SK-N-SH treated with all-trans-retinoic acid at 6 μM for 48 hours (cell line): Measurements from ENCODE around the gene CHST10.
A peak's percentile ranks its signal among the peaks of the same experiment; 100 is the strongest.

Source experiments
- ATAC-seq: fragments of 200-7000 bp; cut with Tn5 transposase; 3 replicates; pipeline ENCODE4 v1.9.1; 2020; ENCODE audit warnings: mild to moderate bottlenecking, moderate library complexity
- ARNTL ChIP-seq: fragments of 450-650 bp; formaldehyde crosslinking; IDR thresholded peaks from 2 replicates; pipeline ENCODE4 v1.5.0; 2020; ENCODE audit warnings: low read depth, mild to moderate bottlenecking, moderate library complexity, borderline replicate concordance
- BACH2 ChIP-seq: fragments of 250-450 bp; sonication (Bioruptor Pico); IDR thresholded peaks from 2 replicates; pipeline ENCODE4 v1.9.0; 2021; ENCODE audit warnings: mild to moderate bottlenecking, borderline replicate concordance
- CREB5 ChIP-seq: fragments of 250-450 bp; sonication (Bioruptor Pico); IDR thresholded peaks from 2 replicates; pipeline ENCODE4 v1.5.1; 2020; ENCODE audit warnings: low read depth, mild to moderate bottlenecking, moderate library complexity
- CSDC2 ChIP-seq: fragments of 250-450 bp; sonication (Bioruptor Pico); IDR thresholded peaks from 2 replicates; pipeline ENCODE4 v1.5.0; 2020; ENCODE audit warnings: mild to moderate bottlenecking, moderate library complexity
- CSRNP3 ChIP-seq: fragments of 250-450 bp; sonication (Bioruptor Pico); IDR thresholded peaks from 2 replicates; pipeline ENCODE4 v1.5.1; 2021; ENCODE audit warnings: mild to moderate bottlenecking, moderate library complexity
- ESRRG ChIP-seq: fragments of 250-450 bp; sonication (Bioruptor Pico); IDR thresholded peaks from 2 replicates; pipeline ENCODE4 v1.6.1; 2021; ENCODE audit warnings: mild to moderate bottlenecking
- GLIS3 ChIP-seq: fragments of 250-450 bp; sonication (Bioruptor Pico); IDR thresholded peaks from 2 replicates; pipeline ENCODE4 v1.5.0; 2020; ENCODE audit warnings: mild to moderate bottlenecking, moderate library complexity
- ISL1 ChIP-seq: fragments of 250-450 bp; sonication (Bioruptor Pico); IDR thresholded peaks from 2 replicates; pipeline ENCODE4 v2.1.2; 2022; ENCODE audit warnings: mild to moderate bottlenecking, moderate library complexity
- OSR1 ChIP-seq: fragments of 250-450 bp; sonication (Bioruptor Pico); IDR thresholded peaks from 2 replicates; pipeline ENCODE4 v1.8.0; 2022; ENCODE audit warnings: moderate library complexity, mild to moderate bottlenecking, inconsistent platforms
- PATZ1 ChIP-seq: fragments of 250-450 bp; sonication (Bioruptor Pico); IDR thresholded peaks from 2 replicates; pipeline ENCODE4 v1.8.0; 2020; ENCODE audit warnings: mild to moderate bottlenecking, moderate library complexity, borderline replicate concordance
- PPARA ChIP-seq: fragments of 250-450 bp; sonication (Bioruptor Pico); IDR thresholded peaks from 2 replicates; pipeline ENCODE4 v1.5.0; 2020; ENCODE audit warnings: mild to moderate bottlenecking, borderline replicate concordance
- SNAI2 ChIP-seq: fragments of 250-450 bp; sonication (Bioruptor Pico); IDR thresholded peaks from 2 replicates; pipeline ENCODE4 v1.5.0; 2020; ENCODE audit warnings: mild to moderate bottlenecking, moderate library complexity
- TOX ChIP-seq: fragments of 250-450 bp; sonication (Bioruptor Pico); IDR thresholded peaks from 2 replicates; pipeline ENCODE4 v1.8.0; 2021; ENCODE audit warnings: mild to moderate bottlenecking, moderate library complexity, borderline replicate concordance
- TSHZ2 ChIP-seq: fragments of 250-450 bp; sonication (Bioruptor Pico); IDR thresholded peaks from 2 replicates; pipeline ENCODE4 v1.5.0; 2020; ENCODE audit warnings: mild to moderate bottlenecking, moderate library complexity
- ZFP30 ChIP-seq: fragments of 450-650 bp; formaldehyde crosslinking; IDR thresholded peaks from 2 replicates; pipeline ENCODE4 v1.5.0; 2022; ENCODE audit warnings: mild to moderate bottlenecking, moderate library complexity
- ZNF565 ChIP-seq: fragments of 450-650 bp; formaldehyde crosslinking; conservative IDR thresholded peaks from 2 replicates; pipeline ENCODE4 v1.5.0; 2020; ENCODE audit warnings: low read depth, mild to moderate bottlenecking, moderate library complexity
- ZNF70 ChIP-seq: fragments of 450-650 bp; formaldehyde crosslinking; IDR thresholded peaks from 2 replicates; pipeline ENCODE4 v1.5.0; 2020; ENCODE audit warnings: mild to moderate bottlenecking, moderate library complexity
- ZNF8 ChIP-seq: fragments of 450-650 bp; formaldehyde crosslinking; IDR thresholded peaks from 2 replicates; pipeline ENCODE4 v1.5.0; 2020; ENCODE audit warnings: mild to moderate bottlenecking, moderate library complexity

CHST10 gene

GRCh38 chr2:100437751-100438150 lies 20.3 kb upstream of the CHST10 start:
- TF ChIP-seq CREB5 = no peak
- TF ChIP-seq GLIS3 (CRISPR knock-in tag) = no peak
- no peak for TF ChIP-seq ZNF70 (CRISPR knock-in tag)
- no peak for TF ChIP-seq ZFP30 (CRISPR knock-in tag)
- no peak for TF ChIP-seq BACH2 (CRISPR knock-in tag)
- no peak for TF ChIP-seq PPARA (CRISPR knock-in tag)
- TF ChIP-seq SNAI2 (CRISPR knock-in tag) = no peak
- no peak for TF ChIP-seq CSDC2 (CRISPR knock-in tag)
- no peak for TF ChIP-seq ESRRG
- TF ChIP-seq, all 23 proteins: peak for 0
- ATAC-seq = no peak

GRCh38 chr2:100429726-100430125 lies 12.3 kb upstream of the CHST10 start:
- ATAC-seq = no peak
- TF ChIP-seq ZNF70 (CRISPR knock-in tag) (no peak), TOX (CRISPR knock-in tag) (no peak), PATZ1 (CRISPR knock-in tag) (no peak), PPARA (CRISPR knock-in tag) (no peak), OSR1 (CRISPR knock-in tag) (no peak), ESRRG (no peak), BACH2 (CRISPR knock-in tag) (no peak), ISL1 (CRISPR knock-in tag) (no peak), ARNTL (CRISPR knock-in tag) (no peak), ZNF565 (no peak), CSDC2 (CRISPR knock-in tag) (no peak), CREB5 (no peak), ZNF8 (CRISPR knock-in tag) (no peak), SNAI2 (CRISPR knock-in tag) (no peak), GLIS3 (CRISPR knock-in tag) (no peak)

GRCh38 chr2:100427627-100428258 lies 10.3 kb upstream of the CHST10 start:
- ATAC-seq = peak; percentile 87
- no peak for TF ChIP-seq ISL1 (CRISPR knock-in tag)
- TF ChIP-seq TSHZ2 (CRISPR knock-in tag) = no peak
- TF ChIP-seq PATZ1 (CRISPR knock-in tag) = no peak
- TF ChIP-seq BACH2 (CRISPR knock-in tag) = no peak
- no peak for TF ChIP-seq CSRNP3 (CRISPR knock-in tag)
- TF ChIP-seq OSR1 (CRISPR knock-in tag) = no peak
